GM19468 (cell line): ENCODE results near the gene F11.
"Not testable (repeated sequence)": the region's sequence is repeated elsewhere in the genome, so short reads cannot be mapped to it uniquely, and the experiment has no call there.

Experiments
- ATAC-seq: cut with Tn5 transposase; IDR thresholded peaks from one replicate; pipeline ENCODE4 v1.9.1; 2021; ENCODE audit warnings: mild to moderate bottlenecking, moderate library complexity, moderate number of reproducible peaks; ENCODE audit not compliant: unreplicated experiment; ENCODE audit errors: extremely low read depth

F11 gene

GRCh38 chr4:186297013-186297645 lies 31.1 kb downstream of the F11 start:
- no peak for ATAC-seq

GRCh38 chr4:186298031-186298647 lies 32.1 kb downstream of the F11 start:
- no peak for ATAC-seq

GRCh38 chr4:186299291-186299690 lies 33.3 kb downstream of the F11 start:
- ATAC-seq = no peak

- ATAC-seq = no peak
These were observed 34.8 kb downstream of the F11 start for GRCh38 chr4:186300659-186301390.

GRCh38 chr4:186304216-186304615 lies 38.2 kb downstream of the F11 start:
- ATAC-seq = no peak

- no peak for ATAC-seq
These were observed 39.0 kb downstream of the F11 start for GRCh38 chr4:186304866-186305505.

- no peak for ATAC-seq
These were observed 41.5 kb downstream of the F11 start for GRCh38 chr4:186307497-186307896.

- no peak for ATAC-seq
These were observed 41.9 kb downstream of the F11 start for GRCh38 chr4:186307916-186308315.

- no peak for ATAC-seq
These were observed 52.5 kb downstream of the F11 start for GRCh38 chr4:186318481-186318880.

GRCh38 chr4:186324660-186325059 lies 58.7 kb downstream of the F11 start:
- not testable (repeated sequence) for ATAC-seq

GRCh38 chr4:186326391-186326790 lies 60.4 kb downstream of the F11 start:
- ATAC-seq = no peak

GRCh38 chr4:186329372-186329771 lies 63.4 kb downstream of the F11 start:
- ATAC-seq = no peak

- ATAC-seq = no peak
These were observed 64.4 kb downstream of the F11 start for GRCh38 chr4:186330368-186330767.

GRCh38 chr4:186335793-186336192 lies 69.8 kb downstream of the F11 start:
- ATAC-seq = no peak
